AG04450 (cell line): ENCODE measurements around the gene PTPRB. TPM values are rescaled to one million over a fixed set of nuclear protein-coding genes. Genes with fewer than 3 reads are reported as not detected.

Experiments
- CTCF ChIA-PET: fragments of 300-600, 350-600 bp; formaldehyde crosslinking; extraction: SDS; loops from one replicate; lab custom pipeline; 2022; ENCODE audit warnings: antibody characterized with exemption, inconsistent platforms; lab: Charles Lee
- POLR2A ChIA-PET: fragments of 350-600 bp; formaldehyde crosslinking; extraction: SDS; loops from one replicate; lab custom pipeline; 2021; ENCODE audit warnings: antibody characterized with exemption, inconsistent platforms; lab: Yijun Ruan, JAX
- DNase-seq: peaks from one replicate; pipeline ENCODE4 v3.0.0-alpha.2; 2011; ENCODE audit warnings: low read depth, low spot score
- H3K27ac ChIP-seq: one replicate; pipeline ENCODE4 v1.5.1; 2012; ENCODE audit warnings: low read depth, low read length, control low read depth
- H3K27me3 ChIP-seq: one replicate; pipeline ENCODE4 v1.6.0; 2012; ENCODE audit warnings: low read length; ENCODE audit not compliant: control insufficient read depth, insufficient read depth
- H3K4me3 ChIP-seq: 2 replicates; pipeline ENCODE4 v1.5.1; 2011; ENCODE audit warnings: mild to moderate bottlenecking, low read depth, low read length, control low read depth
- H3K9me3 ChIP-seq: 2 replicates; pipeline ENCODE4 v1.5.1; 2012; ENCODE audit warnings: low read length; ENCODE audit not compliant: control insufficient read depth, insufficient read depth
- polyA plus RNA-seq: library from polyadenylated mRNA; depleted of rRNA; stranded (reverse); fragments of >200 nt; gene quantifications from 2 replicates; pipeline ENCODE4 v1.2.3, GENCODE V29; 2011
- TF ChIP-seq, protein P1 (sequence below): IDR thresholded peaks from 2 replicates; pipeline ENCODE4 v1.5.1; 2011; ENCODE audit warnings: low read depth, low read length, control low read depth, inconsistent platforms

PTPRB gene
- polyA plus RNA-seq, 1 experiment: 0.02 TPM

GRCh38 chr12:70543444-70543843 lies 93.8 kb downstream of the PTPRB start:
- TF ChIP-seq, protein P1, sequence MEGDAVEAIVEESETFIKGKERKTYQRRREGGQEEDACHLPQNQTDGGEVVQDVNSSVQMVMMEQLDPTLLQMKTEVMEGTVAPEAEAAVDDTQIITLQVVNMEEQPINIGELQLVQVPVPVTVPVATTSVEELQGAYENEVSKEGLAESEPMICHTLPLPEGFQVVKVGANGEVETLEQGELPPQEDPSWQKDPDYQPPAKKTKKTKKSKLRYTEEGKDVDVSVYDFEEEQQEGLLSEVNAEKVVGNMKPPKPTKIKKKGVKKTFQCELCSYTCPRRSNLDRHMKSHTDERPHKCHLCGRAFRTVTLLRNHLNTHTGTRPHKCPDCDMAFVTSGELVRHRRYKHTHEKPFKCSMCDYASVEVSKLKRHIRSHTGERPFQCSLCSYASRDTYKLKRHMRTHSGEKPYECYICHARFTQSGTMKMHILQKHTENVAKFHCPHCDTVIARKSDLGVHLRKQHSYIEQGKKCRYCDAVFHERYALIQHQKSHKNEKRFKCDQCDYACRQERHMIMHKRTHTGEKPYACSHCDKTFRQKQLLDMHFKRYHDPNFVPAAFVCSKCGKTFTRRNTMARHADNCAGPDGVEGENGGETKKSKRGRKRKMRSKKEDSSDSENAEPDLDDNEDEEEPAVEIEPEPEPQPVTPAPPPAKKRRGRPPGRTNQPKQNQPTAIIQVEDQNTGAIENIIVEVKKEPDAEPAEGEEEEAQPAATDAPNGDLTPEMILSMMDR: no peak
- ChIA-PET CTCF (interaction anchor here (0.7 to 1.3 kb wide), 2 partner anchors 642 to 664 kb away, joined by 3 read pairs; no protein-coding TSS in a partner anchor), POLR2A (no interaction called here)
- H3K27me3 ChIP-seq: no peaks in the 10 kb centered on the region
- peak; percentile 50 for DNase-seq
- H3K4me3 ChIP-seq: no peak overlapping the region
- no peaks in the 10 kb centered on the region for H3K9me3 ChIP-seq
- peak overlapping the region; percentile 4 for H3K27ac ChIP-seq

GRCh38 chr12:70540996-70541395 lies 96.2 kb downstream of the PTPRB start:
- Histone ChIP-seq H3K4me3 (no peak overlapping the region), H3K27me3 (no peaks in the 10 kb centered on the region), H3K27ac (no peak overlapping the region), H3K9me3 (no peaks in the 10 kb centered on the region)
- ChIA-PET CTCF (no interaction called here), POLR2A (no interaction called here)
- TF ChIP-seq, protein P1: no peak
- DNase-seq: no peak

DNA sequence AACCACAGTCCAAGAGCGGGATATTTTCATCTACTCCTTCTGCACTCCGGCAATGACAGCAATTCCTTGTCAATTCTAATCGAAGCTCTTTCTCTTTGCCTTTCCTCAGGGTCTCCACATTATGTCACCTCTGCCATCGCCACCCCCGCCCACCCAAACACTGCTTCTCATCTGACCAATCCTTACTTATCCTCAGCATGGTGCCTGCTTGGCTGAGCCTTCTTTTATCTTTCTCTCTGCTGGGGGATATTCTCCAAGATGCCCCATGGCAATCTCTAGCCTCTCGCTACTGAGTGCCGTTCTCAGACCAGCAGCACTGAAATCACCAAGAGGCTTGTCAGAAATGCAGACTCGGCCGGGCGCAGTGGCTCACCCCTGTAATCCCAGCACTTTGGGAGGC lies 100.6 kb downstream of the PTPRB start:
- Histone ChIP-seq H3K27ac (no peak overlapping the region), H3K4me3 (no peak overlapping the region), H3K27me3 (no peaks in the 10 kb centered on the region), H3K9me3 (no peaks in the 10 kb centered on the region)
- CTCF ChIA-PET: no interaction called here
- TF ChIP-seq, protein P1: no peak
- POLR2A ChIA-PET: no interaction called here
- DNase-seq: no peak

GRCh38 chr12:70535896-70536374 lies 101.3 kb downstream of the PTPRB start:
- Histone ChIP-seq H3K27me3 (no peaks in the 10 kb centered on the region), H3K9me3 (no peaks in the 10 kb centered on the region), H3K27ac (no peak overlapping the region), H3K4me3 (no peak overlapping the region)
- TF ChIP-seq, protein P1: no peak
- ChIA-PET POLR2A (no interaction called here), CTCF (no interaction called here)
- no peak for DNase-seq

DNA sequence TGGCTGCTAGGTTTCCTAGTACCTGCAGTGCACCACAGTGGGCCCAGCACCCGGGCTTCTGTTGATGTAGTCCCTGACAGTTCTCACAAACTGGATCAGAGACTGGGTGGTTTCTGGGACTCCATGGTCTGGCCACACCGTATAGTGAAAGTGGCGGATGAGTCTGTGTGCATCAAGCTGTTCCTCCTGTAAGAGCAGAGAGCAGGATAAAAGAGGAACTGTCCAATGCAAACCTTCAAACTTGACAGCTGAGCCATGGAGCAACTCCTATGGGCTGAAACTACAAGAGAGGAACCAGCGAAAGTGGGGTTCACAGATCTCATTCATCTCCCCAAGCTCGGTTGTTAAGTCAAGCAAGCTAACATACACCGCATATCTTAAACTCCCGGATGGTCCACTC lies 102.8 kb downstream of the PTPRB start:
- H3K27me3 ChIP-seq: no peaks in the 10 kb centered on the region
- no peak overlapping the region for H3K27ac ChIP-seq
- no peaks in the 10 kb centered on the region for H3K9me3 ChIP-seq
- no peak overlapping the region for H3K4me3 ChIP-seq
- POLR2A ChIA-PET: no interaction called here
- TF ChIP-seq, protein P1: no peak
- no peak for DNase-seq
- CTCF ChIA-PET: no interaction called here
